K562 (cell line): ENCODE data around the gene LRRC61. TPM values are rescaled to one million over a fixed set of nuclear protein-coding genes. Genes with fewer than 3 reads are reported as not detected.

Experiments
- ATAC-seq: fragments of 200-7000 bp; cut with Tn5 transposase; 3 replicates; pipeline ENCODE4 v1.9.1; 2020; ENCODE audit warnings: moderate library complexity
- BruUV-seq: library from RNA; stranded (reverse); fragments of 400-500 nt; replicated peaks from 2 replicates; lab custom pipeline; 2021; lab: Mats Ljungman, UMichigan
- CTCF ChIA-PET: fragments of 300-600 bp; formaldehyde crosslinking; extraction: SDS; loops from one replicate; lab custom pipeline; 2021; ENCODE audit warnings: low intra/inter-chr PET ratio; lab: Yijun Ruan, JAX
- POLR2A ChIA-PET: fragments of 300-600, 350-650 bp; sonication (Branson Sonifier 250); formaldehyde crosslinking; extraction: SDS; loops from one replicate; lab custom pipeline; 2021; ENCODE audit warnings: antibody characterized with exemption, inconsistent platforms; lab: Yijun Ruan, JAX
- DNase-seq, 4 experiments: peaks; one replicate each; pipeline versions ENCODE4 v3.0.0 to v3.0.0-alpha.2; 2011 to 2018; ENCODE audit warnings: low spot score in 3 of 4, mixed read lengths in 3 of 4; ENCODE audit errors: extremely low read depth in 1 of 4
- FAIRE-seq: peaks from 2 replicates; lab custom pipeline; 2011; peaks lifted over from hg19 to GRCh38; lab: Jason Lieb, UNC
- H2AFZ ChIP-seq: 2 replicates; pipeline ENCODE4 v1.6.0; 2011; ENCODE audit warnings: low read depth, low read length, control low read depth, inconsistent platforms
- H3K27ac ChIP-seq: fragments of 200-600 bp; 3 replicates; pipeline ENCODE4 v1.8.0; 2011; ENCODE audit warnings: low read depth, mild to moderate bottlenecking, control low read depth, inconsistent platforms, low read length, moderate library complexity, mixed read lengths; ENCODE audit errors: extremely low read depth
- H3K27me3 ChIP-seq, 2 experiments: fragments of 300-600 bp in 1 of 2; 2 replicates in 1 of 2; 3 replicates in 1 of 2; pipeline versions ENCODE4 v1.6.0 to v1.8.0; 2011; ENCODE audit warnings: inconsistent platforms in 2 of 2, low read length in 2 of 2, mild to moderate bottlenecking in 1 of 2, mixed read lengths in 1 of 2, moderate library complexity in 1 of 2; ENCODE audit not compliant: control insufficient read depth in 2 of 2, insufficient read depth in 2 of 2
- H3K36me3 ChIP-seq: fragments of 300-600 bp; 3 replicates; pipeline ENCODE4 v1.8.0; 2011; ENCODE audit warnings: mild to moderate bottlenecking, low read length, inconsistent platforms; ENCODE audit not compliant: control insufficient read depth, insufficient read depth
- H3K4me1 ChIP-seq, 2 experiments: fragments of 200-600 bp in 1 of 2; replicated peaks in 1 of 2; 2 replicates in 1 of 2; 3 replicates in 1 of 2; pipeline versions ENCODE4 v1.5.1 to v1.8.0; 2011; ENCODE audit warnings: inconsistent platforms in 2 of 2, low read length in 2 of 2, mild to moderate bottlenecking in 1 of 2, mixed read lengths in 1 of 2, moderate library complexity in 1 of 2; ENCODE audit not compliant: control insufficient read depth in 2 of 2, insufficient read depth in 2 of 2
- H3K4me2 ChIP-seq: 2 replicates; pipeline ENCODE4 v1.6.1; 2011; ENCODE audit warnings: low read length, control low read depth, inconsistent platforms, mixed read lengths; ENCODE audit not compliant: insufficient read depth
- H3K4me3 ChIP-seq: fragments of 200-600 bp; sonication (generic), shearing (Covaris generic); 2 replicates; pipeline ENCODE4 v1.5.1; 2016; ENCODE audit warnings: control low read depth, inconsistent platforms
- H3K79me2 ChIP-seq: fragments of 200-600 bp; 3 replicates; pipeline ENCODE4 v1.8.0; 2011; ENCODE audit warnings: low read length, inconsistent platforms; ENCODE audit not compliant: control insufficient read depth, insufficient read depth
- H3K9ac ChIP-seq, 2 experiments: 2 replicates each; pipeline versions ENCODE4 v1.6.0 to v1.6.1; 2011; ENCODE audit warnings: low read depth in 2 of 2, low read length in 2 of 2, control low read depth in 1 of 2, inconsistent platforms in 1 of 2, mild to moderate bottlenecking in 1 of 2, mixed read lengths in 1 of 2; ENCODE audit not compliant: insufficient read depth in 1 of 2
- H3K9me1 ChIP-seq: one replicate; pipeline ENCODE4 v1.6.0; 2011; ENCODE audit warnings: inconsistent platforms, mild to moderate bottlenecking, low read length, moderate library complexity; ENCODE audit not compliant: control insufficient read depth, insufficient read depth
- H3K9me3 ChIP-seq: replicated peaks from 2 replicates; pipeline ENCODE4 v1.5.1; 2011; ENCODE audit warnings: low read depth, low read length, inconsistent platforms; ENCODE audit not compliant: control insufficient read depth, insufficient read depth
- H4K20me1 ChIP-seq: replicated peaks from 2 replicates; pipeline ENCODE4 v1.6.1; 2011; ENCODE audit warnings: low read length, inconsistent platforms, mixed read lengths; ENCODE audit not compliant: control insufficient read depth, insufficient read depth
- BCL6 ChIP-seq: fragments of 250-450 bp; sonication (Bioruptor Pico); IDR thresholded peaks from 2 replicates; pipeline ENCODE4 v1.4.0; 2020
- CBFB ChIP-seq: sonication (generic); formaldehyde crosslinking; IDR thresholded peaks from 2 replicates; pipeline ENCODE4 v1.4.0; 2020; ENCODE audit warnings: mild to moderate bottlenecking, missing genetic modification reagents
- CCNT2 ChIP-seq: IDR thresholded peaks from 2 replicates; pipeline ENCODE4 v1.6.1; 2011; ENCODE audit warnings: borderline replicate concordance, low read depth, mild to moderate bottlenecking, moderate library complexity, mixed read lengths, low read length; ENCODE audit not compliant: insufficient read length; ENCODE audit errors: extremely low read depth
- CREM ChIP-seq: IDR thresholded peaks from 2 replicates; pipeline ENCODE4 v1.6.1; 2014; ENCODE audit warnings: antibody characterized with exemption, low read depth
- EGR1 ChIP-seq: fragments of 450-650 bp; conservative IDR thresholded peaks from 2 replicates; pipeline ENCODE4 v1.6.1; 2017; ENCODE audit warnings: mild to moderate bottlenecking
- GATAD2B ChIP-seq: fragments of 450-650 bp; IDR thresholded peaks from 2 replicates; pipeline ENCODE4 v1.6.1; 2017; ENCODE audit warnings: mild to moderate bottlenecking, borderline replicate concordance
- HDAC6 ChIP-seq: IDR thresholded peaks from 2 replicates; pipeline ENCODE4 v1.6.1; 2012; ENCODE audit warnings: low read depth, mild to moderate bottlenecking, control low read depth, inconsistent platforms, low read length, moderate library complexity
- L3MBTL2 ChIP-seq: fragments of 450-650 bp; IDR thresholded peaks from 2 replicates; pipeline ENCODE4 v1.6.1; 2016; ENCODE audit warnings: mild to moderate bottlenecking, moderate library complexity
- SAFB ChIP-seq: fragments of 200-400 bp; formaldehyde crosslinking; IDR thresholded peaks from 2 replicates; pipeline ENCODE4 v1.6.1; 2017; ENCODE audit warnings: low read depth, low read length, borderline replicate concordance
- TEAD1 ChIP-seq, 2 experiments: fragments of 450-650 bp in 1 of 2; sonication (generic) in 1 of 2; formaldehyde crosslinking; IDR thresholded peaks; 2 replicates each; pipeline versions ENCODE4 v1.4.0 to v1.8.0; 2020 to 2022; ENCODE audit warnings: mild to moderate bottlenecking in 2 of 2, missing genetic modification reagents in 1 of 2
- YY1 ChIP-seq, 3 experiments: IDR thresholded peaks; 2 replicates each; pipeline ENCODE4 v1.6.1; 2011; ENCODE audit warnings: low read length in 2 of 3, mild to moderate bottlenecking in 2 of 3, moderate library complexity in 2 of 3, borderline replicate concordance in 1 of 3, control low read depth in 1 of 3, low read depth in 1 of 3; ENCODE audit not compliant: insufficient read depth in 3 of 3, insufficient replicate concordance in 2 of 3, control insufficient read depth in 1 of 3, insufficient read length in 1 of 3; ENCODE audit errors: extremely low read depth in 1 of 3
- ZNF740 ChIP-seq, 3 experiments: fragments of 200-800 bp in 1 of 3; sonication (Bioruptor generic) in 1 of 3; sonication (generic) in 1 of 3; formaldehyde crosslinking in 1 of 3; IDR thresholded peaks; 2 replicates each; pipeline versions ENCODE4 v1.6.1 to v1.8.0; 2016 to 2022; ENCODE audit warnings: mild to moderate bottlenecking in 2 of 3, missing compliant biosample characterization in 2 of 3, missing genetic modification characterization in 2 of 3, missing genetic modification reagents in 1 of 3
- WGBS: fragments of 100-300 bp; shearing (Covaris generic); methylation state at CpG from one replicate; pipeline ENCODE4 v1.1.6; 2016; ENCODE audit warnings: low coverage, mixed read lengths; ENCODE audit not compliant: insufficient coverage; ENCODE audit errors: missing lambda C conversion rate; 5-methylcytosine and 5-hydroxymethylcytosine counted together
- in situ Hi-C: fragments of 300-500 bp; cut with MboI; formaldehyde crosslinking; loops from 4 replicates; pipeline ENCODE4 v1.15.0; 2018; ENCODE audit warnings: inconsistent platforms, mixed read lengths
- intact Hi-C: fragments of 100-400 bp; cut with micrococcal nuclease; formaldehyde crosslinking; loops from 2 replicates; pipeline ENCODE4 v1.14.2; 2022
- polyA plus RNA-seq, 8 experiments: library from polyadenylated mRNA; depleted of rRNA in 4 of 8; stranded (reverse) in 5 of 8; unstranded in 3 of 8; fragments of >200 nt; fragmentation: Nextera tagmentation in 2 of 8; fragmentation: Illumina TruSeq in 1 of 8; extraction: Ambion mirVana in 2 of 8; extraction: Trizol in 1 of 8; gene quantifications; 2 replicates each; pipeline versions ENCODE4 v1.2.1 to v1.2.3, GENCODE V29; 2011 to 2014; ENCODE audit warnings: inconsistent platforms in 1 of 8, missing spikeins in 1 of 8
- total RNA-seq, 7 experiments: library from RNA; depleted of rRNA in 6 of 7; stranded (reverse); fragments of >200 nt in 6 of 7; fragmentation: Illumina TruSeq in 2 of 7; extraction: Trizol in 2 of 7; gene quantifications; 2 replicates each; pipeline versions ENCODE4 v1.2.1 to v1.2.3, GENCODE V29; 2011 to 2021; ENCODE audit warnings: low replicate concordance in 1 of 7
- TF ChIP-seq, protein P1 (sequence below): fragments of 450-650 bp; IDR thresholded peaks from 2 replicates; pipeline ENCODE4 v1.6.1; 2016; ENCODE audit warnings: low read depth, mild to moderate bottlenecking, moderate library complexity
- TF ChIP-seq, protein P2 (sequence below): fragments of 250-450 bp; sonication (Bioruptor Pico); IDR thresholded peaks from 2 replicates; pipeline ENCODE4 v1.8.0; 2021; ENCODE audit warnings: borderline replicate concordance, mild to moderate bottlenecking, moderate library complexity; ENCODE audit not compliant: poor library complexity, severe bottlenecking
- TF ChIP-seq, protein P3 (sequence below), 2 experiments: IDR thresholded peaks; 2 replicates each; pipeline ENCODE4 v1.6.1; 2011; ENCODE audit warnings: borderline replicate concordance in 1 of 2, control low read depth in 1 of 2, low read depth in 1 of 2, low read length in 1 of 2, mild to moderate bottlenecking in 1 of 2, mixed read lengths in 1 of 2, moderate library complexity in 1 of 2; ENCODE audit not compliant: insufficient read depth in 1 of 2, insufficient read length in 1 of 2, poor library complexity in 1 of 2, severe bottlenecking in 1 of 2; ENCODE audit errors: extremely low read depth in 1 of 2

Gene LRRC61
- total and polyA plus RNA-seq, 9 of the 15 experiments (the other 6 are each of a cell fraction or from before 2014, with no cell fraction given), result 1.3 to 55.2 (median 35.2) TPM

DNA sequence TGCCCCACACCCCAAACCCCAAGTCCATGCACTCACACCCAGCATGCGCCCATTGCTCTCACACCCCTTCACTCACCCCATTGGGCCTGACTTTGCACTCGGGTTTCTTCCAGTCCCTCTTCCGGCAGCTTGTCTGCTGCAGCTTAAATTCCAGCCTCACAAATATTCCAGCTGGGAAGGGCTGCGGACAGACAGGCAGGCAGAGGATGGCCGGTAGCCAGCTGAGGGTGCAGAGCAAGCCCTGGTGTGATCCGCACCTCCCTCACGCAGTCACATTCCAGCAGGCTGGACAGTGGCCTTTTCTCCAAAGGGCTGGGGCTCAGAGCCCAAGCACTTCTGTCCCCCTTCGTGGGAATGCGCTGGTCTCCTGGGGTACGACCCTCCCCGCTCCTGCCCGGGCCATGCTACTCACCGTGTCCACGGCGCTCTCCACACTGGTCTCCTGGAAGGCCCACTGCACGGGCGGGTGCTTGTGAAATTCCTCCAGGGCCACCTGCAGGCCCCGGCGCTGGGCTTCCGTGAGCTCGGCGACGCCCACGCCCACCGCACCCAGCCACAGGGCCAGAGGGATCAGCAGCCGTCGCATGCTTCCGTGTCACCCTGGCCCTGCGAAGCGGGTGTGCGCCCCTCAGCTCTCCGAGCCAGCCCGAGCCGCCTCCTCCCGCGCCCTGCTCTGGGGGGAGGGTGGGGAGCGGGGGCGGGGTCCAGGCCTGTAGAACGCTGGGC, 17.0 kb downstream of the LRRC61 start:
- FAIRE-seq, result no peak
- intact Hi-C loops (no loop called here), in situ Hi-C loops (no loop called here)
- DNase-seq, result peak in 2 of 4 experiments; percentile 59 to 61
- Histone ChIP-seq H3K4me1 (peaks cover 0 to 37% of the 10 kb centered on the region in 2 experiments; a peak in 3 of 5 replicates), H3K4me3 (no peak overlapping the region), H3K9ac (peak overlapping the region in 1 of 2 experiments; percentile 72; a peak in 2 of 4 replicates), H3K4me2 (no peak overlapping the region), H4K20me1 (peaks cover 5% of the 10 kb centered on the region; the same call in 1 of the 2 replicates), H3K9me1 (peaks cover 6% of the 10 kb centered on the region), H3K27ac (no peak overlapping the region), H3K9me3 (no peaks in the 10 kb centered on the region), H3K27me3 (peaks cover 10 to 15% of the 10 kb centered on the region in 2 experiments; a peak in 4 of 5 replicates), H3K79me2 (no peaks in the 10 kb centered on the region), H3K36me3 (peaks cover 24% of the 10 kb centered on the region; the same call in 2 of the 3 replicates), H2AFZ (no peak overlapping the region)
- POLR2A ChIA-PET, result interaction anchor here (0.7 to 1.2 kb wide), 4 partner anchors 11 to 28 kb away, joined by 3 to 7 read pairs (median 3); partner anchors contain the start of gene REPIN1
- WGBS, result 39% methylated on average over 35 of the region's 39 CpGs
- peak; percentile 39 for ATAC-seq
- CTCF ChIA-PET, result no interaction called here
- no TSS peak for BruUV-seq
- TF ChIP-seq CCNT2, result no peak
- TF ChIP-seq BCL6 (CRISPR knock-in tag), result no peak
- peak; percentile 62 for TF ChIP-seq CREM
- peak; percentile 55 for TF ChIP-seq EGR1
- TF ChIP-seq, protein P1, sequence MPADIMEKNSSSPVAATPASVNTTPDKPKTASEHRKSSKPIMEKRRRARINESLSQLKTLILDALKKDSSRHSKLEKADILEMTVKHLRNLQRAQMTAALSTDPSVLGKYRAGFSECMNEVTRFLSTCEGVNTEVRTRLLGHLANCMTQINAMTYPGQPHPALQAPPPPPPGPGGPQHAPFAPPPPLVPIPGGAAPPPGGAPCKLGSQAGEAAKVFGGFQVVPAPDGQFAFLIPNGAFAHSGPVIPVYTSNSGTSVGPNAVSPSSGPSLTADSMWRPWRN, result no peak
- TF ChIP-seq CBFB (CRISPR knock-in tag), result 0 out of 2 replicates have a peak, but pooled peaks have one; percentile 48
- 0 out of 2 replicates have a peak, but pooled peaks have one; percentile 19 for TF ChIP-seq SAFB
- no peak for TF ChIP-seq L3MBTL2
- TF ChIP-seq, protein P2, sequence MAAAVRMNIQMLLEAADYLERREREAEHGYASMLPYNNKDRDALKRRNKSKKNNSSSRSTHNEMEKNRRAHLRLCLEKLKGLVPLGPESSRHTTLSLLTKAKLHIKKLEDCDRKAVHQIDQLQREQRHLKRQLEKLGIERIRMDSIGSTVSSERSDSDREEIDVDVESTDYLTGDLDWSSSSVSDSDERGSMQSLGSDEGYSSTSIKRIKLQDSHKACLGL (CRISPR knock-in tag), result no peak
- TF ChIP-seq HDAC6, result peak; percentile 79; the same call in 1 of the 2 replicates
- TF ChIP-seq ZNF740 (CRISPR knock-in tag; IDR thresholded peaks at IDR 0.05), result 0 out of 2 replicates have a peak, but pooled peaks have one; percentile 27
- no peak for TF ChIP-seq ZNF740 (tag; IDR thresholded peaks at IDR 0.05)
- peak in 1 of 3 experiments; percentile 9 for TF ChIP-seq YY1 (IDR thresholded peaks at IDR 0.05; ENCODE audit: borderline replicate concordance in 1 of 3, control insufficient read depth in 1 of 3, extremely low read depth in 1 of 3, insufficient read depth in 3 of 3, insufficient read length in 1 of 3, insufficient replicate concordance in 2 of 3, low read depth in 1 of 3, low read length in 2 of 3)
- TF ChIP-seq, protein P3, sequence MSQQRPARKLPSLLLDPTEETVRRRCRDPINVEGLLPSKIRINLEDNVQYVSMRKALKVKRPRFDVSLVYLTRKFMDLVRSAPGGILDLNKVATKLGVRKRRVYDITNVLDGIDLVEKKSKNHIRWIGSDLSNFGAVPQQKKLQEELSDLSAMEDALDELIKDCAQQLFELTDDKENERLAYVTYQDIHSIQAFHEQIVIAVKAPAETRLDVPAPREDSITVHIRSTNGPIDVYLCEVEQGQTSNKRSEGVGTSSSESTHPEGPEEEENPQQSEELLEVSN (IDR thresholded peaks at IDR 0.05; ENCODE audit: borderline replicate concordance in 1 of 2, extremely low read depth in 1 of 2, insufficient read depth in 1 of 2, insufficient read length in 1 of 2, low read depth in 1 of 2, low read length in 1 of 2, poor library complexity in 1 of 2, severe bottlenecking in 1 of 2), result peak in 1 of 2 experiments; percentile 37
- TF ChIP-seq TEAD1 (CRISPR knock-in tag; IDR thresholded peaks at IDR 0.05), result peak in 1 of 2 experiments; percentile 37; a peak in 1 of 4 replicates
- no peak for TF ChIP-seq GATAD2B
